T-helper 2 cell (primary cell): ENCODE results near the gene SOST.

ENCODE experiments used
- DNase-seq, 5 experiments: peaks; one replicate each; pipeline versions ENCODE4 v3.0.0 to v3.0.0-alpha.2; 2012 to 2022

SOST gene

DNA sequence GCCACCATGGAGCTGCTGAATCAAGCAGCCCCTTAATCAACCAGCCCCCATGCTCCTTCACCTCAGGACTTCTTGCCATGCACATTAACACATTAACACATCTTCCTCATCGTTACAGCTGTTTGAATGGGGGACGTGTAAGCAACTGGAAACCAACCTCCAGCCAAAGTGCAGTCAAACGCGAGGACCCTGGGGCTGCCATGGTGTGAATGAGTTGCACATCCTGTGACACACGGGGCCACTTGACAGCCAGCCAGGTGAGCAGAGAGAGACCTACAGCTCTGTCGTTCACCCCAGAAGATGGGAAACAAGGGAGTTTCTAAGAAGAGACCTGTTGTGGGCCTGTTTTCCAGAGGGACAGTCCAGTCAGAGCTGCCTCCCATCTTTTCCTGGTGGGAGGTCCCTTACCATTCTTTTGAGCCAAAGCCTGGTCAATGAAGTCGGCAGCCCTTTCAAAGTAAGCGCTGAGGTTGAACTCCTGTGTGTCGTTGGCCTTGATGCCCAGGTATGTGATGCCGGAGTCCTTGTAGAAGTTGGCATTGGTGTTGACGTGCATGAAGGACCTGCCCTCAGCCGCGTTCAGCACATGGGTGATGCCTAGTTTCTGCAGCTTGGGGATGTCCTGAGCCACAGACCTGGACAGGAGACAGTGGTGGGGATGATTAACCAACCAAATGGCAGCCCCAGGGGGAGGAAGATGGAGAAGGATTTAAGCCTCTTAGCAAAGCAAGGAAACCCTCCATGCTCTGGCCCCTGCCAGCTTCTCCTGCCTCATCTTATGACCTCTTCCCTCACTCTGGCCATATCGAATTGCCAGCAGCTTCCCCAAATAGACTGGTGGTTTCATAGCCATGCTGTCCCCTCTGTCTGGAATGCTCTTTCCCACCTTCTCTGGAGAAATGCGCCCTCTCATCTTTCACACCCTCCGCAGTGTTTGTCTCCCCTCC lies 16.0 kb upstream of the SOST start:
- no peak for DNase-seq

DNA sequence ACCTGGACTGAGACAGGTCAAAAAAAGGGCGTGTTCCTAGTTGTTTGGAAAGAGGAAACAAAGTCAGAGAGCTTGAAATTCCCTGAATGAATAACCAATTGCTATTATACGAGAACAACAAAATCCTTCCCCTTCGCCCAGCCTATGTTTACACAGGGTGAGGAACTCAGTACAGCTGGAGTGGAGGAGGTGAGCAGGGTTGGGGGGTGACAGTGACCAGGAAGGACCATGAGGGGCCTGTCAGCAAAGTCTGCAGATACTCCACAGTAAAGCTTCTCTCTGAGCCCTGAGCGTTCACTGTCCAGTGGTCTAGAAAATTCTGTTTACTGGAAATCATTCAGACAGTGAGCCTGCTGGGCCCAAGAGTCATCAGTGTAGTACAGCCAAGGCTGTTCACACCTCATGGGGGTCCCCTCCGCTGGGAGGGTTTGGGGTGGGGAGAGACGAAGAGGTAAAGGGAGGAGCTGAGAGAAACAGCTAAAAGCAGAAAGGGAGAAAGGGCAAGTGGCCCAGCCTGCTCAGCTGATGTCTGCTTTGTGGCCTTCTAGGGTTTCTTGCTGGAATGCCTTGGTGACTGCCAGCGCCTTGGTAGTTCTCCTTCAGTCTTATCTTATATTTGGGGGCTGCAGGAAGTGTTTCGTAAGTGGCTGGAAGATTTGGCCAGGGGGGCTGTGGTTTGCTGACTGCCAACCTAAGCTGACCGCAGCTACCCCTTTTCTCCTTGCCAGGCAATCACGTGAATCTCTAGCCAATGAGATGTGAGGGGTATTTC lies 14.5 kb upstream of the SOST start:
- DNase-seq: no peak

DNA sequence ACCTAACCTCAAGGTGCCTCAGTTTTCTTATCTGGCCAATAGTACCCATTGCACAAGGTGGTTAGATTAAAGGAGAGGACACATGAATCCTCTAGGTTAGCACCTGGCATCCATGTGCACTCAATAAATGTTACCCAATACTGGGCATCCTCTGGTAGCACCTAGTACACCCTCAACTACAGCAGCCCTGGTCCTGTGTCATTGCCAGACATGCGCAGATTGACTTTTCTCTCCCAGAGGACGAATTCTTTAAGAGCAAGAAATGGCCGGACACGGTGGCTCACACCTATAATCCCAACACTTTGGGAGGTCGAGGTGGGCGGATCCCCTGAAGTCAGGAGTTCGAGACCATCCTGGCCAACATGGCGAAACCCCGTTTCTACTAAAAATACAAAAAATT lies 12.9 kb upstream of the SOST start:
- no peak for DNase-seq

GRCh38 chr17:43770957-43771356 lies 12.4 kb upstream of the SOST start:
- no peak for DNase-seq

- no peak for DNase-seq
These were observed 11.3 kb upstream of the SOST start for GRCh38 chr17:43769859-43770258.

- DNase-seq: no peak
These were observed 10.8 kb upstream of the SOST start for GRCh38 chr17:43769426-43769825.

DNA sequence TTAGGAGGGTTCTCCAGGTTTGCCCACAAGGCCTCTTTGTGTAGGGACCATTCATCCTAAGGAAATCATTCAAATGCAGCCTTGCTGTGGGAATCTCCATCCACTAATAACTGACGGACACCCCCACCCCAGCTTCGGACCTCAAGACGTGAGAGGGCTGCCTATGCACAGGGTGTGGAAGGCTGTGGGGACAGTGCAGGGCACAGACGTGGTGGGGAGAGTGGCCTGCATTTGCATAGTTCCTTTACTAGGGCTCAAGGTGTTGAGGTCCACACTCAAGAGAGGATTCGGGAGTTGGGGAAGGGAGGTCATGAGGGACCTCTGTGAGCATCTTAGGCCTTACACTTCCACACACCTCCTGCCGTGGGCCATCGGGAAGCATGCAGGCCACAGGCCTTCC lies 10.4 kb upstream of the SOST start:
- DNase-seq: no peak

GRCh38 chr17:43768382-43768781 lies 9.8 kb upstream of the SOST start:
- DNase-seq: no peak

DNA sequence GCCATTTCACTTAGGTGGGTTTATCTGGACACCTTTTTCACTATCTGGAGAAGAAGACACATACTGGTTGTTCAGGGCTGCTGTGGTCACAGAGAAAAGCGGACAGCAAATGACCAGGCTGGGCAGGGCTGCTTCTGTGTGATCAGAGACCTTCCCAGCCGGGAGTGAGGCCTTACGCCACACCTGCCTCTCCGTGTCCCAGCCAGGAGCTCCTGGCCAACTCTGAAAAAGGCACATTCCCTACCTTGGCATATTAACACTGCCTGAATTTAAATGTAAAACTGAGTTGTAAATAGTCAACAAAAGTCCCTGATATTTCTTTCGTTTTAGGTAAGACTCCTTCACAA lies 9.1 kb upstream of the SOST start:
- no peak for DNase-seq

- no peak for DNase-seq
These were observed 8.6 kb upstream of the SOST start for GRCh38 chr17:43767053-43767712.

DNA sequence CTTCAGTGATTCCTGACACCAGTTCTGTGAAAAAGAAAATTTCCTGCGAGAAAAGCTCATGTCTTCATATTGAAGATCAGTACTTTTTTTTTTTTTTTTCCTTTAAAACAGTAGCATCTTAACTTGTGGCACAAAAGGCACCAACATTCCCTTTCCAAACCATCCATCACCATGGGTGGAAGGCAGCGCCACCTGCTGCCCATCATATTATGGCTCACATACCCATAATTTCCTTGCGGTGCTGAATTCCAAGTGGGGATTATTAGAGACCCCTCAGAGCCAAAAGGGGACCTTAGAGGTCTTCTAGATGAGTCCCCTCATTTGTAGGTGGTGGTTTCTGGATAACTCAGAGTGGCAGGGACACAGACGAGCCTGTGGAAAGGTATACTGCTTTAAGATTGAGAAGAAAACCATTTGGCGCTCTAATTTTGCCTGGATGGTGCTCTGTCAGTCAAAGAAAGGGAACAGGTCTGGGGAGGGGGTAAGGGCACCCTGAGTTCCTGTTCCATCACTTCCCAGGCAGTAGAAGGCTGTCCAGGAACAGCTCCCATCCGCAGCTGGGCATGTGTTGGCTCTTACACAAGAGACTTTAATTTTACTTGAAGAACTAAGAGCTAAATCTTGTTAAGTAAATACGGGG lies 7.9 kb upstream of the SOST start:
- peak in 4 of 5 experiments; percentile 24 to 38 (median 29) for DNase-seq

DNA sequence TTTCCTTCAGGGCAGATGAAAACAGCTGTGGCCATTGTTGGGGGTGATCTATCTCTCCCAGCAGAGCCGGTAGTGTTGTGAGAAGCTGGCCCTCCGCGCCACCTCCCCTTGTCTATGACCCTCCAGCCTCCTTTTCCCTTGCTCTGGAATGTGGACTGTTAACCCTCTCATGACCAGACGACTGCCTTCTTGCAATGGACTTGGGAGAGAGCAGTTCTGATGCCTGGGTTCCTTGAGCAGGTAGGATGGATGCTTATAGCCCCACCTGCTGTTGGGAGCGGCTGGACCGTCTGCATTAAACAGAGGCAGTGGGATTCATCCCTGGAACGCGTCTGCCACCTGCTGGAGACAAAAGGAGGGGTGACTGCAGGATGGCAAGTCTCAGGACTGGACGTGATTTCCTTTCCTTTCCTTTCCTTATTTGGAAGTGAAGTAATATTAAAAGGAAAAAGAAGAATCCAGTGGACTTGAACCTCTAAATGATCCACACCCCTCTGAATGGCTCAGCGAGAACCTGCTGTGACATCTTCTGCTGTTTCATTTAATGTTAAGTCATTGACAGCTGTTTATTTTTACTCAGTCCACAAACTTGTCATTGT lies 1.8 kb upstream of the SOST start:
- peak; percentile 64 to 87 (median 75) for DNase-seq

- DNase-seq: no peak
These were observed 1.2 kb upstream of the SOST start for GRCh38 chr17:43759836-43760235.

- DNase-seq: no peak
These were observed 505 bp downstream of the SOST start for GRCh38 chr17:43758086-43758485.

GRCh38 chr17:43757171-43757660 lies 1.4 kb downstream of the SOST start:
- DNase-seq: no peak

DNA sequence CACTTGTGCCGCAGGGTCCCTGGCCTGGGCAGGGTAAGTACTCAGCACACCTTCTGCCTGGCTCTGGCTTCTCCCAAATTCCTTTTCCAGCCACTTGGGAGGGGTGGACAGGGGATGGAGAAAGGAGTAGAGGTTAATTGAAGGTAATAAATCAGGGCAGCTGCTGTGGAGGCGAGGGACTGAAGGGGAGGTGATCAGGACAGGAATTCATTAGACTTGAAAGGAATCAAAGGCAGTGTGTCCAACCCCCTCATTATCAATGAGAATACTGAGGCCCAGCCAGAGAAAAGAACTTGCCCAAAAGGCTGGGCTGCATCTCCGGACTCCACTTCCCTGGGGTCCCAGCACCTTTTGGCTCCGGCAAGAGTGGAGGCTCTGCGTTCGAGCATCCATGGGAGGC lies 2.4 kb downstream of the SOST start:
- no peak for DNase-seq

- peak in 1 of 5 experiments; percentile 50 for DNase-seq
These were observed 3.2 kb downstream of the SOST start for GRCh38 chr17:43755389-43755875.

GRCh38 chr17:43754947-43755346 lies 3.6 kb downstream of the SOST start:
- no peak for DNase-seq

DNA sequence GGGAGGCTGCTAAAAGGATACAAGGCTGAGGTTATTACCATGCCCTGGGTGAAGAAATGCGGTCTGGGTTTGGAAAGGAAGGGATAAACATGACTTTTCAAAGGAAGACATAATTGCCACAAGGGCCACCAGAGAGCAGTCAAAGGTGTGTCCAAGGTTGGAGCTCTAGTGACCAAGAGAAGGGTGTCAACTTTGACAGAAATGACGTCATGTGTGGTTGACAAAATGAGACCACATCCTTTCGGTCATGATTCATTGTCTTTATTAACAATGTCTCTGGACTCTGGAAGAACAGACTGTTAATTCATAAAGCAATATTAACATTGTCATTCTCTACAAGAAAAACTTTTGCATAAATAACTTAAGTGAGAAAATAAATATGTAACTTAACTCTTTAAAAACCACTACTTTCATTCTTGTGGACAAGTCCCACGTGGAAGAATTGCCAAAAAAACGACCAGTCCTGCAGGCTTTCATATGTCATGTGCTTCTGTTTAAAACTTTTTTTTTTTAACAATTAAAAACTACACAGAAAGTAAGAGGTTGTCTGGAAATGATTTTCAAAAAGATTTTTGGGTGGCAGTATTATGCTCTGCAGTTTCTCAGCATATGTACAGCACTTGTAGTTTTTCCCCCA lies 5.0 kb downstream of the SOST start:
- no peak for DNase-seq

DNA sequence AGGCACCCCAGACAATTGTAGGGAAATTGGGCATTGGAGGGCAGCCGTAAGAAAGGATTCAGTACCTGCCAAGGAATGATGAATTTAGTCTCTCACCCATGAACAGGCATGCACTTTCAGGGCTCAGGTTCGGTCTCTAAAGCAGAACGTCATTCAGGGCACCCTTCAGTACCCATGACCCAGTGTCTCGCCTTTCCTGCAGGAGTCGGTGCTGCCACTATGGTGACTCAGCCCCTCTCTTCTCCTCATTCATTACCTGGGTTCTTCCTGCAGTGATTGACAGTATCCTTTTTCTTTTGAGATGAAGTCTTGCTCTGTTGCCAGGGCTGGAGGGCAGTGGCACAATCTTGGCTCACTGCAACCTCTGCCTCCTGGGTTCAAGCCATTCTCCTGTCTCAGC lies 8.4 kb downstream of the SOST start:
- DNase-seq: no peak

DNA sequence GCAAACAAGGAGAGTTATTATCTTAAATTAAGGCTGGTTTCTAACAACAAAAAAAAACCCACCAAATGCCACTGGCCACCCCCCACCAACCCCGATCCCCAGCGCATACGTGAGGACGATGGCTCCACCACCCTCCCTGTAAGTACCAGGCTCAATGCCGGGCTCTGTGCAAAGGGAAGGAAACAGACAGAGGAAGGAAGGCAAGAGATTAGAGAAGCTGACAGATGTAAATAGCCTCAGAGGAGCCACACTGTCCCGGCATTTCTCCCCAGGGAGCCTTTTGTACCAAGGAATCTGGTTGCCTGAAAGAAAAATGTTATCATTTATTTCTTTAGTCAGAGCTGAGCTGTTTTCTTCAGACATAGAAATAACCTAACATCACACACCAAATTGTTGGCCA lies 13.1 kb downstream of the SOST start:
- DNase-seq: no peak

GRCh38 chr17:43741636-43742035 lies 17.0 kb downstream of the SOST start:
- no peak for DNase-seq
